ENCODE measurements around the gene EI24.

EI24 gene

DNA sequence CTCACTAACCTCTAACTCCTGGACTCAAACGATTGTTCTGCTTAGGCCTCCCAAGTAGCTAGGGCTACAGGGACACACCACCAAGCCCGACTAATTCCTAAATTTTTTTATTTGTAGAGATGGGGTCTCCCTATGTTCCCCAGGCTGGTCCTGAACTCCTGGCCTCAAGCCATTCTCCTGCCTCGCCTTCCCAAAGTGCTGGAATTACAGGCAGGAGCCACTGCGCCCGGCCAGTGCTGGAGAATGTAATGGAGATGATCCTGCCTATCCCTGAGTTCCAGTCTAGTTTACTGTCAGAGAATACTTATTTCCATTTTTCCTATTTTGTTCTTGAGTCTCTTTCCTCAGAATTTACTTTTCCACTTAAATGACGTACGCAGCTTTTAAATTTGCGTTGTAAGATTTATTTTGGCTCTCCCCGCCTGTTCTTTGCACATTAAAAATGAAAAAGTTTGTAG lies 55.5 kb downstream of the EI24 start, which contains the start of gene CHEK1:
Gene CHEK1, plus strand, starts transcription at position 408 of the 458 bp plus-strand sequence. CDS start 1,606 bp downstream, outside the sequence.
- TF ChIP-seq, protein P1, sequence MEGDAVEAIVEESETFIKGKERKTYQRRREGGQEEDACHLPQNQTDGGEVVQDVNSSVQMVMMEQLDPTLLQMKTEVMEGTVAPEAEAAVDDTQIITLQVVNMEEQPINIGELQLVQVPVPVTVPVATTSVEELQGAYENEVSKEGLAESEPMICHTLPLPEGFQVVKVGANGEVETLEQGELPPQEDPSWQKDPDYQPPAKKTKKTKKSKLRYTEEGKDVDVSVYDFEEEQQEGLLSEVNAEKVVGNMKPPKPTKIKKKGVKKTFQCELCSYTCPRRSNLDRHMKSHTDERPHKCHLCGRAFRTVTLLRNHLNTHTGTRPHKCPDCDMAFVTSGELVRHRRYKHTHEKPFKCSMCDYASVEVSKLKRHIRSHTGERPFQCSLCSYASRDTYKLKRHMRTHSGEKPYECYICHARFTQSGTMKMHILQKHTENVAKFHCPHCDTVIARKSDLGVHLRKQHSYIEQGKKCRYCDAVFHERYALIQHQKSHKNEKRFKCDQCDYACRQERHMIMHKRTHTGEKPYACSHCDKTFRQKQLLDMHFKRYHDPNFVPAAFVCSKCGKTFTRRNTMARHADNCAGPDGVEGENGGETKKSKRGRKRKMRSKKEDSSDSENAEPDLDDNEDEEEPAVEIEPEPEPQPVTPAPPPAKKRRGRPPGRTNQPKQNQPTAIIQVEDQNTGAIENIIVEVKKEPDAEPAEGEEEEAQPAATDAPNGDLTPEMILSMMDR (IDR thresholded peaks at IDR 0.05; ENCODE audit: low read depth, low read length, poor library complexity, severe bottlenecking), result no peak
- TF ChIP-seq EZH2phosphoT487 (IDR thresholded peaks at IDR 0.05; ENCODE audit: borderline replicate concordance, low read length), result no peak

DNA sequence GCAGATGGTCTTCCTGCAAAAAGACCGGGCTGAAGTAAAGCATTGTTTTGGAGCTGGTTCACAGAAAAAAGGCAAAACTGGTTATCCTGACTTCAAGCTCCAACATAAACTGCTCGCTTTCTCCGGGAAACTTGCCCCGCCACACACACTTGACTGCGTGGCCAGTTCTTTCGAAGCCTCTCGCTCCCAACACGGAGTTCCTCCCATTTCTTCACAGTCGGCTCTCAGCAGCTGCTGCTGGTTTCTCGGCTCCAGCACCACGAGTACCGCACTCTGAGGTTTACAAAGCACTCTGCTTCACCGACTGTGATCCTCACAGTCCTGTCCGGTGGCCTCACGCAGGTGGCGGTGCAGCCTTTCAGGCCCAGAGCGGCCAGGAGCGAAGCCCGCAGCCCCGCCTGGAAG lies 56.0 kb downstream of the EI24 start:
- TF ChIP-seq EZH2phosphoT487 (IDR thresholded peaks at IDR 0.05; ENCODE audit: borderline replicate concordance, low read length), result no peak
- TF ChIP-seq, protein P1 (IDR thresholded peaks at IDR 0.05; ENCODE audit: low read depth, low read length, poor library complexity, severe bottlenecking), result no peak
- H3K36me3 ChIP-seq (ENCODE audit: control insufficient read depth, low read length), result peaks cover 62% of the 10 kb centered on the region

More for the DNA sequence above, 55.5 kb downstream of the EI24 start, which contains the start of gene CHEK1:
- H3K27me3 ChIP-seq (ENCODE audit: control insufficient read depth, low read length), result no peaks in the 10 kb centered on the region
- H3K4me2 ChIP-seq (ENCODE audit: low read length), result peak within 1 kb of the TSS; percentile 91
- peaks cover 31% of the 10 kb centered on the region for H3K4me1 ChIP-seq (ENCODE audit: control insufficient read depth, low read length)
- H3F3A ChIP-seq (ENCODE audit: control insufficient read depth, insufficient read depth), result peaks cover 17% of the 10 kb centered on the region
- H4K20me1 ChIP-seq (ENCODE audit: control insufficient read depth, insufficient read depth, low read depth, low read length), result peaks cover 9% of the 10 kb centered on the region; the same call in 1 of the 2 replicates
- peak within 1 kb of the TSS; percentile 81 for H3K4me3 ChIP-seq (ENCODE audit: low read length)
- H3K9me2 ChIP-seq (replicated peaks; ENCODE audit: control insufficient read depth, low read length), result no peaks in the 10 kb centered on the region
- H3K27ac ChIP-seq (ENCODE audit: low read depth, low read length), result peak within 1 kb of the TSS; percentile 82
- H3K36me3 ChIP-seq (ENCODE audit: control insufficient read depth, low read length), result peaks cover 62% of the 10 kb centered on the region
- no peaks in the 10 kb centered on the region for H3K9me3 ChIP-seq (ENCODE audit: control insufficient read depth, insufficient read depth, low read length)
- H3K79me2 ChIP-seq (ENCODE audit: control insufficient read depth, low read length), result peaks cover 51% of the 10 kb centered on the region

DNA sequence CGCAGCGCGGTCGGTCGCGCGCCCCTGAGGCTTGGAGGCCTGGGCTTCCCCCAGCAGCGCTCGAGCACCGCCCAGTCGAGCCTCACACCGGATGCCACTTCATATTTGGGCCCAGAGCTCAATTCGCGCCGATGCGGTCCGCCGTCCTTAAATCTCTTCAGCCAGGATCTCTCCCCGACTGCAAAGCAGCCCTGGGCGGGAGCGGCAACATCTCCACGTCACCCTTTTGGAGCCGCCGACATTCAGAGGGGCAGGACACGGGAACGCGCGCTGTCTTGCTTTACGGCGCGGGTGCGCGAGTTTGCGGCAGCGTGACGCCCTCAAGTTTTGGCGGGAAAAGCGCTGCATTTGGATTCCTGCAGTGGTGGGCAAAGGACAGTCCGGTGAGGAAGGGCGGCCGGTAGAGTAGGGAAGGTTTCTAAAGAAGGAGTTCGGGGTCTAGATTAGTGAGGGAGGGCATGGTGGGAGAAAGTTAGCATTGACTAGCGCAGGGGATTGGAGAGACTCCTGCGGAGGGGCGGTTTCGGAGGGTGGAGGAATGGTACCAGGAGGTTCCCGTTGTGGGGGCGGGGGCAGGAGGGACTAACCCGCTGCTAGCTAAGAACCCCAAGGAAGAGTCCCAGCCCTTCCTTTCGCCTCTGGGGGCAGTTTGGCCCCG lies 56.5 kb downstream of the EI24 start:
- Histone ChIP-seq H3K9me2 (replicated peaks; ENCODE audit: control insufficient read depth, low read length) (no peaks in the 10 kb centered on the region), H3K79me2 (ENCODE audit: control insufficient read depth, low read length) (peaks cover 60% of the 10 kb centered on the region), H3K27ac (ENCODE audit: low read depth, low read length) (peak overlapping the region; percentile 82), H3F3A (ENCODE audit: control insufficient read depth, insufficient read depth) (peaks cover 17% of the 10 kb centered on the region), H3K4me1 (ENCODE audit: control insufficient read depth, low read length) (peaks cover 31% of the 10 kb centered on the region), H3K4me3 (ENCODE audit: low read length) (peak overlapping the region; percentile 81), H3K4me2 (ENCODE audit: low read length) (peak overlapping the region; percentile 91), H4K20me1 (ENCODE audit: control insufficient read depth, insufficient read depth, low read depth, low read length) (peaks cover 9% of the 10 kb centered on the region; the same call in 1 of the 2 replicates), H3K9me3 (ENCODE audit: control insufficient read depth, insufficient read depth, low read length) (no peaks in the 10 kb centered on the region), H3K36me3 (ENCODE audit: control insufficient read depth, low read length) (peaks cover 61% of the 10 kb centered on the region), H3K27me3 (ENCODE audit: control insufficient read depth, low read length) (no peaks in the 10 kb centered on the region)
- no peak for TF ChIP-seq EZH2phosphoT487 (IDR thresholded peaks at IDR 0.05; ENCODE audit: borderline replicate concordance, low read length)
- TF ChIP-seq, protein P1 (IDR thresholded peaks at IDR 0.05; ENCODE audit: low read depth, low read length, poor library complexity, severe bottlenecking), result no peak

More for the DNA sequence above, 56.0 kb downstream of the EI24 start:
- H3K4me2 ChIP-seq (ENCODE audit: low read length), result peak overlapping the region; percentile 91
- H3K9me3 ChIP-seq (ENCODE audit: control insufficient read depth, insufficient read depth, low read length), result no peaks in the 10 kb centered on the region
- peaks cover 55% of the 10 kb centered on the region for H3K79me2 ChIP-seq (ENCODE audit: control insufficient read depth, low read length)
- H4K20me1 ChIP-seq (ENCODE audit: control insufficient read depth, insufficient read depth, low read depth, low read length), result peaks cover 9% of the 10 kb centered on the region; the same call in 1 of the 2 replicates
- H3K27me3 ChIP-seq (ENCODE audit: control insufficient read depth, low read length), result no peaks in the 10 kb centered on the region
- peak overlapping the region; percentile 81 for H3K4me3 ChIP-seq (ENCODE audit: low read length)
- H3F3A ChIP-seq (ENCODE audit: control insufficient read depth, insufficient read depth), result peaks cover 17% of the 10 kb centered on the region
- H3K4me1 ChIP-seq (ENCODE audit: control insufficient read depth, low read length), result peaks cover 31% of the 10 kb centered on the region
- H3K27ac ChIP-seq (ENCODE audit: low read depth, low read length), result peak overlapping the region; percentile 82
- H3K9me2 ChIP-seq (replicated peaks; ENCODE audit: control insufficient read depth, low read length), result no peaks in the 10 kb centered on the region

All from DOHH2 (cell line).